Fibroblast of villous mesenchyme (primary cell): ENCODE results near the gene PDGFA. TPM values are rescaled to one million over a fixed set of nuclear protein-coding genes. Genes with fewer than 3 reads are reported as not detected.
A peak's percentile ranks its signal among the peaks of the same experiment; 100 is the strongest.

Experiments
- DNase-seq: peaks from one replicate; pipeline ENCODE4 v3.0.0-alpha.2; 2010; ENCODE audit warnings: low read depth
- H3K4me3 ChIP-seq: 2 replicates; pipeline ENCODE4 v1.5.1; 2011; ENCODE audit warnings: low read depth, mild to moderate bottlenecking, low read length
- CTCF ChIP-seq: IDR thresholded peaks from 2 replicates; pipeline ENCODE4 v1.5.1; 2012; ENCODE audit warnings: low read depth, mild to moderate bottlenecking, low read length; ENCODE audit not compliant: insufficient read depth
- total RNA-seq: library from RNA; depleted of rRNA; stranded (reverse); fragments of >200 nt; gene quantifications from 2 replicates; pipeline ENCODE4 v1.2.3, GENCODE V29; 2012

PDGFA gene
- total RNA-seq, 1 donor: 43.2 TPM

GRCh38 chr7:460374-461116, 59.1 kb downstream of the PDGFA start:
- TF ChIP-seq CTCF: no peak
- DNase-seq: peak; percentile 81
- no peak overlapping the region for H3K4me3 ChIP-seq

GRCh38 chr7:459584-460373, 59.9 kb downstream of the PDGFA start:
- no peak overlapping the region for H3K4me3 ChIP-seq
- no peak for DNase-seq
- TF ChIP-seq CTCF: no peak

- no peak for TF ChIP-seq CTCF
- no peak overlapping the region for H3K4me3 ChIP-seq
- DNase-seq: no peak
Measured at GRCh38 chr7:458511-459245, 61.0 kb downstream of the PDGFA start.

- DNase-seq: no peak
- no peak overlapping the region for H3K4me3 ChIP-seq
- no peak for TF ChIP-seq CTCF
Measured at GRCh38 chr7:457814-458510, 61.7 kb downstream of the PDGFA start.

- TF ChIP-seq CTCF: no peak
- no peak overlapping the region for H3K4me3 ChIP-seq
- no peak for DNase-seq
Measured at GRCh38 chr7:455110-455928, 64.3 kb downstream of the PDGFA start.
